SK-N-SH (cell line): Measurements from ENCODE around the gene FPR1. TPM values are rescaled to one million over a fixed set of nuclear protein-coding genes. Genes with fewer than 3 reads are reported as not detected.
A peak's percentile ranks its signal among the peaks of the same experiment; 100 is the strongest.

Experiments used
- CTCF ChIA-PET: fragments of 300-600, 350-600 bp; formaldehyde crosslinking; extraction: SDS; loops from one replicate; lab custom pipeline; 2021; lab: Yijun Ruan, JAX
- POLR2A ChIA-PET: fragments of 350-600 bp; sonication (Branson Sonifier 250); formaldehyde crosslinking; extraction: SDS; loops from one replicate; lab custom pipeline; 2020; ENCODE audit warnings: antibody characterized with exemption, inconsistent platforms; lab: Yijun Ruan, JAX
- DNase-seq: peaks from one replicate; pipeline ENCODE4 v3.0.0; 2012
- H2AFZ ChIP-seq: fragments of 200-600 bp; sonication (generic); 2 replicates; pipeline ENCODE4 v1.8.1; 2016; ENCODE audit warnings: antibody characterized with exemption, mild to moderate bottlenecking, low read depth
- H3F3A ChIP-seq: fragments of 200-600 bp; sonication (generic); replicated peaks from 2 replicates; pipeline ENCODE3; 2016; ENCODE audit warnings: antibody characterized with exemption, mild to moderate bottlenecking; ENCODE audit not compliant: insufficient read depth
- H3K27ac ChIP-seq, 2 experiments: fragments of 200-500 bp in 1 of 2; fragments of 200-600 bp in 1 of 2; sonication (Bioruptor generic) in 1 of 2; sonication (generic), shearing (Covaris generic) in 1 of 2; 2 replicates each; pipeline versions ENCODE4 v1.5.1 to v1.6.1; 2014 to 2016; ENCODE audit warnings: low read depth in 2 of 2, inconsistent platforms in 1 of 2, low read length in 1 of 2, mild to moderate bottlenecking in 1 of 2, mixed read lengths in 1 of 2
- H3K27me3 ChIP-seq: fragments of 200-600 bp; sonication (generic), shearing (Covaris generic); 2 replicates; pipeline ENCODE4 v1.6.1; 2016; ENCODE audit warnings: mixed run types; ENCODE audit not compliant: insufficient read depth
- H3K36me3 ChIP-seq, 2 experiments: fragments of 200-500 bp in 1 of 2; fragments of 200-600 bp in 1 of 2; sonication (Bioruptor generic) in 1 of 2; sonication (generic) in 1 of 2; replicated peaks in 1 of 2; 2 replicates each; pipeline versions ENCODE3 to v1.5.1; 2014 to 2016; ENCODE audit warnings: low read length in 1 of 2, mild to moderate bottlenecking in 1 of 2; ENCODE audit not compliant: insufficient read depth in 2 of 2, control insufficient read depth in 1 of 2
- H3K4me1 ChIP-seq, 2 experiments: fragments of 200-500 bp in 1 of 2; fragments of 200-600 bp in 1 of 2; sonication (Bioruptor generic) in 1 of 2; sonication (generic), shearing (Covaris generic) in 1 of 2; 2 replicates each; pipeline versions ENCODE4 v1.5.1 to v1.6.1; 2014 to 2016; ENCODE audit warnings: low read depth in 1 of 2, low read length in 1 of 2, mixed run types in 1 of 2; ENCODE audit not compliant: insufficient read depth in 2 of 2, control insufficient read depth in 1 of 2
- H3K4me2 ChIP-seq: fragments of 200-600 bp; sonication (generic), shearing (Covaris generic); 2 replicates; pipeline ENCODE4 v1.6.1; 2017; ENCODE audit warnings: mixed run types
- H3K4me3 ChIP-seq, 2 experiments: fragments of 200-500 bp in 1 of 2; fragments of 200-600 bp in 1 of 2; sonication (Bioruptor generic) in 1 of 2; sonication (generic), shearing (Covaris generic) in 1 of 2; 2 replicates each; pipeline versions ENCODE4 v1.5.1 to v1.8.1; 2014 to 2016; ENCODE audit warnings: low read depth in 2 of 2, inconsistent platforms in 1 of 2, low read length in 1 of 2, mild to moderate bottlenecking in 1 of 2, mixed read lengths in 1 of 2, moderate library complexity in 1 of 2
- H3K79me2 ChIP-seq: fragments of 200-600 bp; sonication (generic); 2 replicates; pipeline ENCODE4 v1.8.1; 2017; ENCODE audit warnings: mild to moderate bottlenecking; ENCODE audit not compliant: insufficient read depth
- H3K9ac ChIP-seq: fragments of 200-600 bp; sonication (generic); 2 replicates; pipeline ENCODE4 v1.6.1; 2017; ENCODE audit warnings: mixed run types
- H3K9me2 ChIP-seq: fragments of 200-600 bp; sonication (generic); 2 replicates; pipeline ENCODE4 v1.6.1; 2017; ENCODE audit warnings: mixed run types
- H3K9me3 ChIP-seq: fragments of 200-600 bp; sonication (generic); 2 replicates; pipeline ENCODE4 v1.6.1; 2017; ENCODE audit warnings: mixed run types, mild to moderate bottlenecking, moderate library complexity
- H4K20me1 ChIP-seq: fragments of 200-600 bp; sonication (generic); 2 replicates; pipeline ENCODE4 v1.6.1; 2017; ENCODE audit warnings: mild to moderate bottlenecking, mixed run types; ENCODE audit not compliant: insufficient read depth
- EP300 ChIP-seq, 2 experiments: IDR thresholded peaks; 2 replicates each; pipeline versions ENCODE4 v1.4.0 to v1.6.1; 2012; ENCODE audit warnings: borderline replicate concordance in 1 of 2, low read depth in 1 of 2, low read length in 1 of 2
- FOXM1 ChIP-seq: IDR thresholded peaks from 2 replicates; pipeline ENCODE4 v1.4.0; 2012; ENCODE audit warnings: low read depth, mild to moderate bottlenecking
- GABPA ChIP-seq: IDR thresholded peaks from 2 replicates; pipeline ENCODE4 v1.4.0; 2012; ENCODE audit warnings: low read depth, mild to moderate bottlenecking
- MAX ChIP-seq: IDR thresholded peaks from 2 replicates; pipeline ENCODE4 v1.4.0; 2012; ENCODE audit warnings: low read depth
- NFIC ChIP-seq: IDR thresholded peaks from 2 replicates; pipeline ENCODE4 v1.4.0; 2012; ENCODE audit warnings: borderline replicate concordance
- POLR2AphosphoS5 ChIP-seq: IDR thresholded peaks from 2 replicates; pipeline ENCODE4 v1.6.1; 2012; ENCODE audit warnings: low read depth, low read length
- RAD21 ChIP-seq: IDR thresholded peaks from 2 replicates; pipeline ENCODE4 v1.6.1; 2012; ENCODE audit warnings: mild to moderate bottlenecking, low read length
- RCOR1 ChIP-seq: fragments of 150-350 bp; IDR thresholded peaks from 2 replicates; pipeline ENCODE4 v1.6.1; 2017; ENCODE audit warnings: antibody characterized with exemption, low read length
- REST ChIP-seq: IDR thresholded peaks from 2 replicates; pipeline ENCODE4 v1.6.1; 2012; ENCODE audit warnings: mild to moderate bottlenecking, low read depth, low read length, moderate library complexity
- SIN3A ChIP-seq: IDR thresholded peaks from 2 replicates; pipeline ENCODE4 v1.6.1; 2012; ENCODE audit warnings: low read depth, mild to moderate bottlenecking, low read length, moderate library complexity, borderline replicate concordance
- SMC3 ChIP-seq: IDR thresholded peaks from 2 replicates; pipeline ENCODE4 v1.6.1; 2012; ENCODE audit warnings: low read depth, low read length, improper control_type of control experiment
- TAF1 ChIP-seq: IDR thresholded peaks from 2 replicates; pipeline ENCODE4 v1.6.1; 2012; ENCODE audit warnings: low read depth, mild to moderate bottlenecking, low read length, moderate library complexity, borderline replicate concordance
- TCF12 ChIP-seq: IDR thresholded peaks from 2 replicates; pipeline ENCODE4 v1.4.0; 2012
- TEAD4 ChIP-seq: IDR thresholded peaks from 2 replicates; pipeline ENCODE4 v1.4.0; 2012; ENCODE audit warnings: mild to moderate bottlenecking, borderline replicate concordance; ENCODE audit not compliant: insufficient read depth
- USF1 ChIP-seq: IDR thresholded peaks from 2 replicates; pipeline ENCODE4 v1.4.0; 2012; ENCODE audit warnings: low read depth, borderline replicate concordance
- YY1 ChIP-seq: IDR thresholded peaks from 2 replicates; pipeline ENCODE4 v1.4.0; 2012; ENCODE audit warnings: low read depth, mild to moderate bottlenecking
- WGBS: methylation state at CpG from one replicate; pipeline ENCODE4 v1.1.6; 2017; ENCODE audit warnings: low lambda C conversion rate; 5-methylcytosine and 5-hydroxymethylcytosine counted together
- polyA plus RNA-seq, 3 experiments: library from polyadenylated mRNA; depleted of rRNA; stranded (reverse); fragments of >200 nt; gene quantifications; 2 replicates each; pipeline ENCODE4 v1.2.3, GENCODE V29; 2012

FPR1 gene
- polyA plus RNA-seq, 1 of the 3 experiments (the other 2 are of a cell fraction): not detected

- Histone ChIP-seq H3K4me3 (no peak overlapping the region), H3K9me3 (no peaks in the 10 kb centered on the region)
- 96% methylated on average over 37 of the region's 46 CpGs for WGBS
These were observed 48.7 kb downstream of the FPR1 start for GRCh38 chr19:51702825-51703574.

More at GRCh38 chr19:51702825-51703574, 48.7 kb downstream of the FPR1 start:
- peaks cover 16% of the 10 kb centered on the region; the same call in 1 of the 2 replicates for H3K79me2 ChIP-seq
- peaks cover 61% of the 10 kb centered on the region for H3F3A ChIP-seq
- no peak overlapping the region; a peak in 1 of 4 replicates for H3K27ac ChIP-seq
- TF ChIP-seq EP300 (IDR thresholded peaks at IDR 0.05; ENCODE audit: borderline replicate concordance in 1 of 2, low read depth in 1 of 2, low read length in 1 of 2) (no peak), USF1 (no peak), REST (no peak), MAX (no peak), POLR2AphosphoS5 (no peak), FOXM1 (no peak), RCOR1 (no peak), GABPA (no peak), TEAD4 (no peak), YY1 (no peak), SMC3 (no peak), RAD21 (no peak), SIN3A (no peak), TAF1 (no peak), TCF12 (no peak), NFIC (no peak)
- no peaks in the 10 kb centered on the region for H3K9me2 ChIP-seq
- H4K20me1 ChIP-seq: peaks cover 55% of the 10 kb centered on the region
- peaks cover 0 to 7% of the 10 kb centered on the region in 2 experiments; a peak in 1 of 4 replicates for H3K4me1 ChIP-seq
- H3K36me3 ChIP-seq: peaks cover 27 to 76% of the 10 kb centered on the region in 2 experiments
- ChIA-PET CTCF (interaction anchor here (1.3 to 2.8 kb wide), 3 partner anchors 9 to 75 kb away, joined by 5 to 8 read pairs (median 8); no protein-coding TSS in a partner anchor), POLR2A (interaction anchor here (1.1 to 2.0 kb wide), 2 partner anchors 13 to 15 kb away, joined by 4 to 8 read pairs; no protein-coding TSS in a partner anchor)
- no peak overlapping the region for H2AFZ ChIP-seq
- no peak overlapping the region for H3K4me2 ChIP-seq
- H3K27me3 ChIP-seq: no peaks in the 10 kb centered on the region
- peak; percentile 22 for DNase-seq
- H3K9ac ChIP-seq: no peak overlapping the region
